Retinal pigment epithelial cell (primary cell): ENCODE measurements around the gene BCORL1.

Experiments used
- DNase-seq: peaks from one replicate; pipeline ENCODE4 v3.0.0-alpha.2; 2010; ENCODE audit warnings: low read depth
- H3K4me3 ChIP-seq: 2 replicates; pipeline ENCODE4 v1.5.1; 2011; ENCODE audit warnings: mild to moderate bottlenecking, low read length, control low read depth, moderate library complexity
- TF ChIP-seq, protein P1 (sequence below): conservative IDR thresholded peaks from 2 replicates; pipeline ENCODE4 v1.5.1; 2011; ENCODE audit warnings: low read depth, low read length, control low read depth, inconsistent platforms

BCORL1 gene

DNA sequence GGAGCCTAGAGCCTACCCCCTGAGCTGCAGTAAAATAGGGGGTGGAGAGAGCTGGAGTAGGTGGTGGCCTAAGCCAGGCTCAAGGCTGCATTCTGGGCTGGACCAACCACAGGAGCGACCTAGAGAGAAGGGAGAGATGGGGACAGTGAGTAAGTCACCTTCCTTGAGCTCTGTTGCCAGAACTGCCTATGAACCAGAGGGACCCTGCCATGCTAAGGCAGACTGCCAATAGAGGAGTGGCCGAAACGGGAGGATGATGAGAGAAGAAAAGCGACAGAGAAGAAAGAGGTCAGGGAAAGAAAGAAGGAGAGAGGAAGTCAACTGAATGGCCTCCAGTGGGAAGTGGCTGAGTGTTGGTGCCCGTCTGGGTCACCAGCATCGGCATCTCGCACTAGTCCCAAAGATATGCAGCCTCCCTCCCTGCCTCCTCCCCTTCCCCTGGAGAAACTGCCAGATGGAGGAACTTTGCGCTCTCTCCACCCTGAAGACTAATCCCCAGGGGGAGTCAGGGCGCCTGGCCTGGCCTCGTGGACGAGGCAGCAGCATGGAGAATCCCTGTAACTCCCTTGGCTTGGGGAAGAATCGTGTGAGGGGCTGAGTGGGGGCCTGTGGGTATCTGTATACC is 99.1 kb downstream of the BCORL1 start:
- no peak for DNase-seq
- TF ChIP-seq, protein P1, sequence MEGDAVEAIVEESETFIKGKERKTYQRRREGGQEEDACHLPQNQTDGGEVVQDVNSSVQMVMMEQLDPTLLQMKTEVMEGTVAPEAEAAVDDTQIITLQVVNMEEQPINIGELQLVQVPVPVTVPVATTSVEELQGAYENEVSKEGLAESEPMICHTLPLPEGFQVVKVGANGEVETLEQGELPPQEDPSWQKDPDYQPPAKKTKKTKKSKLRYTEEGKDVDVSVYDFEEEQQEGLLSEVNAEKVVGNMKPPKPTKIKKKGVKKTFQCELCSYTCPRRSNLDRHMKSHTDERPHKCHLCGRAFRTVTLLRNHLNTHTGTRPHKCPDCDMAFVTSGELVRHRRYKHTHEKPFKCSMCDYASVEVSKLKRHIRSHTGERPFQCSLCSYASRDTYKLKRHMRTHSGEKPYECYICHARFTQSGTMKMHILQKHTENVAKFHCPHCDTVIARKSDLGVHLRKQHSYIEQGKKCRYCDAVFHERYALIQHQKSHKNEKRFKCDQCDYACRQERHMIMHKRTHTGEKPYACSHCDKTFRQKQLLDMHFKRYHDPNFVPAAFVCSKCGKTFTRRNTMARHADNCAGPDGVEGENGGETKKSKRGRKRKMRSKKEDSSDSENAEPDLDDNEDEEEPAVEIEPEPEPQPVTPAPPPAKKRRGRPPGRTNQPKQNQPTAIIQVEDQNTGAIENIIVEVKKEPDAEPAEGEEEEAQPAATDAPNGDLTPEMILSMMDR, result no peak
- H3K4me3 ChIP-seq, result no peak overlapping the region

DNA sequence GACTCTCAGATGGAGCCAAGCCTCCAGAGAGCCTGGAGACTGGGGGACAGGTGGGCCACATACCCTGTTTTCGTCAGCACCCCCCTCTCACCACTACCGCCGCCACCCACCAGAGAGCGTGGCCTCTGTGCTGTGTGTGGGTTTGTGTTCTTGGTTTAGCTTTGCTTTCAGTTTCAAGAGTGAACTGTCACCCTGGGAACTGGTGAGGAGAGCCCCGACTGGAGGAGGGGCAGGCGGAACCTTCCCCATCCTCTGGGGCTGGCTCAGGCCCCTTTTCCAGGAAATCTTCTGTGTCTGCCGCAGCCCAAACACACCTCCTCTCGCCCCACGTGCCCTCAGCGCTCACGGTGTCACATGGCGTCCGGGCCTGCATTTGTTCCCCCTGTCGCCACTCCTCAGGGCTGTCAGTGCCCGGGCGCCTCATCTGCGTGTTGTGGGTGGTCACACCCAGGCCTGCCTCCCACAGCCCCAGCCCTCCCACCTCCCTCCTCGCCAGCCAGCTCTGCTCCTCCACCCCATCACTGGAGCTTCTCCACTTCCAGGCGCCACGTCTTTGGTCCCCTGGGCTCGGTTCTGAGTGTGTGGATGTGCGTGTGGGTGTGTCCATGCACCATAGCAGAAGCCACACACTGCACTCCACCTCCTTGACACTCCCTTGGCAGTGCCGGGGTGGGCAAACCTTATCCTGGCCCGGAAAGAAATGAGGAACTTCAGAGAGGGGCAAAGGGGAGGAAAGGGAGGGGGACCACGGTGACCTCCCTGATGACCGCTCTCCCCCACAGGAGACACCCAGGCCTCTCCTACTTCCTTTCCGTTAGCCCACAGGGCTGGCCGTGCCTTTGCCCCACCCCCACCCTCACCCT is 100.0 kb downstream of the BCORL1 start:
- no peak overlapping the region for H3K4me3 ChIP-seq
- DNase-seq, result no peak
- TF ChIP-seq, protein P1, result no peak

DNA sequence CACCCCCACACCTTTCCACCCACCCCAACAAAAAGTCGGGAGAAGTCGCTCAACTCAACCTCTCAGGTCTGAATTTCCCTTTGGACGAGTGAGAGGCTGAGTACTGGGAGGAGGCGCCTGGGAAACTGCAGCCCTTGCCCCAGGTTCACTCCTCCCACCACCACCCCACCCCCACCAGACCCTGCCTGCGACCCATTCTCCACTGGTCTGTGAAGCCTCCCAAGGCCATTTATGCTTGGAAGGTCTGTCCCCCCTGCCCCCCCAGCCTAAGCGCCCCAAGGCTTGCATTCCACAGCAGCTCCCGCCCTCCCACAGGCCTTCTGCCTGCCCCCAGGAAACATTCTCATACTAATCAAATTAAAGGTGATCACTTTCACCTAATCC is 100.7 kb downstream of the BCORL1 start:
- TF ChIP-seq, protein P1, result no peak
- H3K4me3 ChIP-seq, result no peak overlapping the region

DNA sequence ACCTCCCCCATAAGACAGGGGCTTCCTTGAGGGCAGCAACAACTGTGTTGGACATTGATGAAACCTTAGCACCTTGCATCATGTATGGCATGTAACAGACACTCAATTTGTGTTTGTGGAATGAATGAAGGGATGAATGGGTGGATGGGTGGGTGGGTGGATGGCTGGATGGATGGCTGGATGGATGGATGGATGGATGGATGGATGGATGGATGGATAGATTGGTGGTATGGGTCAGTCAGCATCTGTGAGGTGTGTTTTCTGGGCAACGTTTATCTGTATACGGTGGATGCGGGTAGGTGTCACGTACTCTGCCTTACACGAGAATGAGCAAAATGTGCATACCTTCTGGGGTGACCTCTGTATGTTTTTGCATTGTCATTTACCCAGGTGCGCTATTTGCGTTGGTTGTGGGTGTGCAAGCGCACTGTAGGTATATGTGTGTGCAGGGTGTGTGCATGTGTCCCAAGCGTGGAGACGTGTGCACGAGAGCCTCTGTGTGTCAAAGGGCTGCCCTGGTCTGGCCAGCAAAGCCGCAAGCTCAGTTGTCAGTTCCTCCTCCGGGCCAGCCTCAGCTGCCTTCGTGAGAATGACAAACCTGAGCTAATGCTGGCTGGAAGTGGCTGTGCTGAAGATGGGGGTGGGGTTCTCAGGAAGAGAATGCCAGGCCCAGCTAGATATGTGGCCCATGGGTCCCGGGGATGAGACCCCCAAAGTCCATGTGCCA is 101.4 kb downstream of the BCORL1 start:
- H3K4me3 ChIP-seq, result no peak overlapping the region
- DNase-seq, result no peak
- TF ChIP-seq, protein P1, result no peak

More for the DNA sequence above, 100.7 kb downstream of the BCORL1 start:
- DNase-seq, result no peak

DNA sequence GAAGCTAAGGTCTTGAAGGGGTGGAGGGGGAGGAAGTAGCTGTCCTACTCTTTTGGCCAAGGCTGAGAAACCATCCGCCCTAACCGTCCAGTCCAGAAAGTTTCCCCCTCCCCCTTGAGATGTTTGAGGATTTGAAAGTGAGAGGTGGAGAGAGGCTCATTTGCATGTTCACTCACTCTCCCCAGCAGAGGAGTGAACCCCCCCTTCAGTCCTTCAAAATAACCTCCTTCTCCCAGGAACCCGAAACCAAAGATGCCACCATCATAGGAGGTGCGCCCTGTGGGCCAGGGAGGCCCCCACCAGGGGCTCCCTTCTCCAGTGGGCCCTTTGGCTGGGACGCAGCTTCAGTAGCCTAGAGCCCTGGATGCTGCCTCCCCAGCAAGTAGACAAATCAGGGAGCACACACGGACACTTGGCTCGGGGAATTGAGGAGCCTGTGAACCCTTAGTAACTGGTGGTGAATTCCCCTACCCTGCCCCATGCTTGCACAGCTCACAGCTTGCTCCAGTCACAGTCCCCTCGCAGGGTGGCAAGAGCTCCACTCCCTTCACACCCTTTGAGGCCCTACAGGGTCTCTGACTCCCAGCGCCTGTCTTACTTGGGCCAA is 102.3 kb downstream of the BCORL1 start:
- TF ChIP-seq, protein P1, result no peak
- no peak for DNase-seq
- no peak overlapping the region for H3K4me3 ChIP-seq

DNA sequence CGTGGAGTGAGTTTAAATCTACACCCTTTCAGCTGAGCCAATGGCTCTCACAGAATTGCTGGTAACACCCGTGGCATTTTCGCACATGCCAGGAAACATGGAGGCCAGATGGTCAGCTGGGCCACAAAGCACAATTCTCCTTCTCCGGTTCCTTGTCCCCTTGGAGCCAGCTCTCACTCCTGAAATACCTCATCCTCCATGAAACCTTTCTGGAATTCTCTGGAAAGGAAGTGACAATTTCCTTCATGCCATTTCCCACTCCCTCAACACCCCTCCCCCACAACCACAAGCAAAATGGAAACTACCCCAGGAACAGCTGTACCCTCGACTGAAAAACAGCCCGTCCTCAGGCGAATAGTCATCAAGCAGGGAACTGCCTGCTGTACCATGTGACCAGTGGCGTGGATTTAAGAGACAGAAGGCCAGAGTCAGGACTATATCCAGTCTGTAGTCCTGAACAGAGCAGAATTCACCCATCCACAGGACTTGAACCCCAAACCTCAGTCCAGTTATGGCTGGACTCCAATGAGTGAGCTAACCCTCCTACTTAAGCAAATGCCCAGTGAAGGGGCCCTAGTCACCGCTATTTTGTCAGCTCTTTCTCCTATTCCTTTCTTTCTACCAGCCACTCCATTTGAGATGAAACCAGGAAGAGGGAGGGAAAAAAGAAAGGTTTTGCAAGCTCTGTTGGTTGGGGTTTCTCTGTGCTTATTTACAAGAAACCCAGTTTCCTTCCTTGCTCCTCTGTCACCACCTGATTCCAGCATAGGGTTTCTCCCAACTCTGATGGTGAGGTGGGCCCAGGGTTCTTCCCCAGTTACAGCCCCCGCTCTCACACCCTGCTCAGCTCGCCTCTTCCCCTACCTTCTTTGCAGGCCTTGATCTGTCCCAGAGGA is 103.4 kb downstream of the BCORL1 start:
- TF ChIP-seq, protein P1, result no peak
- H3K4me3 ChIP-seq, result no peak overlapping the region
- DNase-seq, result no peak
